DND-41 (cell line): ENCODE results near the gene ATP5PO.

Experiments
- ATAC-seq: fragments of 200-7000 bp; cut with Tn5 transposase; 3 replicates; pipeline ENCODE4 v1.9.1; 2021; ENCODE audit warnings: low read depth; ENCODE audit not compliant: insufficient read depth
- DNase-seq: peaks from one replicate; pipeline ENCODE4 v3.0.0-alpha.2; 2020
- H2AFZ ChIP-seq: 2 replicates; pipeline ENCODE4 v1.6.0; 2012; ENCODE audit warnings: low read depth, low read length
- H3K27ac ChIP-seq: 2 replicates; pipeline ENCODE4 v1.5.1; 2012; ENCODE audit warnings: low read length, inconsistent platforms
- H3K27me3 ChIP-seq: fragments of 200-600 bp; sonication (generic); 2 replicates; pipeline ENCODE4 v1.6.0; 2012; ENCODE audit warnings: low read length, mild to moderate bottlenecking, inconsistent platforms; ENCODE audit not compliant: insufficient read depth, poor library complexity
- H3K36me3 ChIP-seq: 2 replicates; pipeline ENCODE4 v1.5.1; 2012; ENCODE audit warnings: low read length, inconsistent platforms; ENCODE audit not compliant: insufficient read depth
- H3K4me1 ChIP-seq: 2 replicates; pipeline ENCODE4 v1.5.1; 2012; ENCODE audit warnings: mild to moderate bottlenecking, low read length; ENCODE audit not compliant: insufficient read depth
- H3K4me2 ChIP-seq: 2 replicates; pipeline ENCODE4 v1.6.0; 2012; ENCODE audit warnings: mild to moderate bottlenecking, moderate library complexity, low read length, inconsistent platforms; ENCODE audit not compliant: insufficient read depth
- H3K4me3 ChIP-seq, 2 experiments: fragments of 200-600 bp in 1 of 2; shearing (Covaris generic) in 1 of 2; 2 replicates each; pipeline ENCODE4 v1.5.1; 2012 to 2016; ENCODE audit warnings: inconsistent platforms in 2 of 2, low read length in 2 of 2, mild to moderate bottlenecking in 2 of 2, low read depth in 1 of 2, moderate library complexity in 1 of 2
- H3K79me2 ChIP-seq: 2 replicates; pipeline ENCODE4 v1.6.0; 2012; ENCODE audit warnings: low read length, inconsistent platforms; ENCODE audit not compliant: insufficient read depth
- H3K9ac ChIP-seq: 2 replicates; pipeline ENCODE4 v1.6.0; 2012; ENCODE audit warnings: low read depth, mild to moderate bottlenecking, inconsistent platforms, low read length, moderate library complexity
- H3K9me3 ChIP-seq: 2 replicates; pipeline ENCODE4 v1.5.1; 2012; ENCODE audit warnings: low read length, moderate library complexity, mild to moderate bottlenecking, inconsistent platforms; ENCODE audit not compliant: insufficient read depth, severe bottlenecking
- H4K20me1 ChIP-seq: 2 replicates; pipeline ENCODE4 v1.6.0; 2012; ENCODE audit warnings: low read length; ENCODE audit not compliant: insufficient read depth
- EZH2 ChIP-seq: IDR thresholded peaks from 3 replicates; pipeline ENCODE4 v1.6.1; 2012; ENCODE audit warnings: borderline replicate concordance, low read depth, mild to moderate bottlenecking, moderate library complexity, low read length, inconsistent platforms; ENCODE audit not compliant: severe bottlenecking
- TF ChIP-seq, protein P1 (sequence below): IDR thresholded peaks from 2 replicates; pipeline ENCODE4 v1.5.1; 2012; ENCODE audit warnings: borderline replicate concordance, low read length, moderate library complexity, mild to moderate bottlenecking; ENCODE audit not compliant: poor library complexity, severe bottlenecking; ENCODE audit errors: extremely low read depth

The ATP5PO gene

DNA sequence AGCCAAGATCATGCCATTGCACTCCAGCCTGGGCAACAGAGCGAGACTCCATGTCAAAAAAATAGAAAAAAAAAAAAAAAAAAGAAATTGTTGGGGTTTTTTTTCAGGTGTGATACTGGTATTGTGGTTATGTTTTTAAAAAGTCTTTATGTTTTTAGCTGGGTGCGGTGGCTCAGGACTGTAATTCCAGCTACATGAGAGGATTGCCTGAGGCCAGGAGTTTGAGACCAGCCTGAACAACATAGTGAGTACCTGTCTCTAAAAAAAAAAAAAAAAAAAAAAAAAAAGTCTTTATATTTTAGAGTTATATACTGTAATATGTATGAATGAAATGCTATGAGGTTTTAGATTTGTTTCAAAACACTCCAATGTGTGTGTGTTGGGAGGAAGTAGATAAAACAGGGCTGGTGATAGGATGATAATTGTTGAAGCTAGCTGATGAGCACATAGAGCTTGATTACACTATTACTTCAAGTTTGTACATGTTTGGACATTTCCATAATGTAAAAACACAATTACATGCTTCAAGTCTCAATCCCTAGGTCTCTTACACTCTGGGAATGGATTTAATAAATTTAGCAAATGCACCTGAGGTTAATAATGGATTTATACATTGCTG lies 30.2 kb upstream of the ATP5PO start:
- H4K20me1 ChIP-seq = no peaks in the 10 kb centered on the region
- H3K9ac ChIP-seq = no peak overlapping the region
- ATAC-seq = no peak
- no peaks in the 10 kb centered on the region for H3K9me3 ChIP-seq
- no peak overlapping the region for H3K4me3 ChIP-seq
- peaks cover 56% of the 10 kb centered on the region for H3K79me2 ChIP-seq
- no peak for DNase-seq
- H3K27me3 ChIP-seq = no peaks in the 10 kb centered on the region
- TF ChIP-seq, protein P1, sequence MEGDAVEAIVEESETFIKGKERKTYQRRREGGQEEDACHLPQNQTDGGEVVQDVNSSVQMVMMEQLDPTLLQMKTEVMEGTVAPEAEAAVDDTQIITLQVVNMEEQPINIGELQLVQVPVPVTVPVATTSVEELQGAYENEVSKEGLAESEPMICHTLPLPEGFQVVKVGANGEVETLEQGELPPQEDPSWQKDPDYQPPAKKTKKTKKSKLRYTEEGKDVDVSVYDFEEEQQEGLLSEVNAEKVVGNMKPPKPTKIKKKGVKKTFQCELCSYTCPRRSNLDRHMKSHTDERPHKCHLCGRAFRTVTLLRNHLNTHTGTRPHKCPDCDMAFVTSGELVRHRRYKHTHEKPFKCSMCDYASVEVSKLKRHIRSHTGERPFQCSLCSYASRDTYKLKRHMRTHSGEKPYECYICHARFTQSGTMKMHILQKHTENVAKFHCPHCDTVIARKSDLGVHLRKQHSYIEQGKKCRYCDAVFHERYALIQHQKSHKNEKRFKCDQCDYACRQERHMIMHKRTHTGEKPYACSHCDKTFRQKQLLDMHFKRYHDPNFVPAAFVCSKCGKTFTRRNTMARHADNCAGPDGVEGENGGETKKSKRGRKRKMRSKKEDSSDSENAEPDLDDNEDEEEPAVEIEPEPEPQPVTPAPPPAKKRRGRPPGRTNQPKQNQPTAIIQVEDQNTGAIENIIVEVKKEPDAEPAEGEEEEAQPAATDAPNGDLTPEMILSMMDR = no peak
- TF ChIP-seq EZH2 = no peak
- H3K36me3 ChIP-seq = peaks cover 16% of the 10 kb centered on the region
- no peak overlapping the region for H2AFZ ChIP-seq
- H3K4me2 ChIP-seq = no peak overlapping the region
- peaks cover 61% of the 10 kb centered on the region for H3K4me1 ChIP-seq
- H3K27ac ChIP-seq = peak overlapping the region; percentile 65

DNA sequence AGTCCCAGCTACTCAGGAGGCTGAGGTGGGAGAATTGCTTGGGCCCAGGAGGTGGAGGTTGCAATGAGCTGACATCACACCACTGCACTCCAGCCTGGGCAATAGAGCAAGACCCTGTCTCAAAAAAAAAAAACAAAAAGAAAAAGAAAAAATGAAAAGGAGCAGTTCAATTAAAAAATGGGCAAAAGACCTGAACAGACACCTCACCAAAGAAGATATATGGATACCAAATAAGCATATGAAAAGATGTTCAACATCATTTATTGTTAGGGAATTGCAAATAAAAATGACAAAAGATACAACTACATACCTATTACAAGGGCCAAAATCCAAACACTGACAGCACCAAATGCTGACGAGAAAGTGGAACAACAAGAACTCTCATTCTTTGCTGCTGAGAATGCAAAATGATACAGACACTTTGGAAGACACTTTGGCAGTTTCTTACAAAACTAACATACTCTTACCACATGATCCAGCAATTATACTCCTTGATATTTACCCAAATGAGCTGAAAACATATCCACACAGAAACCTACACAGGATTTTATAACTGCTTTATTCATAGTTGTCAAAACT lies 28.7 kb upstream of the ATP5PO start:
- Histone ChIP-seq H2AFZ (no peak overlapping the region), H3K4me1 (peaks cover 50% of the 10 kb centered on the region), H3K9me3 (no peaks in the 10 kb centered on the region), H3K36me3 (peaks cover 25% of the 10 kb centered on the region), H3K27me3 (no peaks in the 10 kb centered on the region), H3K4me3 (no peak overlapping the region), H3K79me2 (peaks cover 60% of the 10 kb centered on the region), H3K27ac (peak overlapping the region; percentile 42; the same call in 1 of the 2 replicates), H4K20me1 (no peaks in the 10 kb centered on the region), H3K9ac (no peak overlapping the region), H3K4me2 (no peak overlapping the region)
- TF ChIP-seq, protein P1 = no peak
- no peak for TF ChIP-seq EZH2
- ATAC-seq (no peak), DNase-seq (no peak)

DNA sequence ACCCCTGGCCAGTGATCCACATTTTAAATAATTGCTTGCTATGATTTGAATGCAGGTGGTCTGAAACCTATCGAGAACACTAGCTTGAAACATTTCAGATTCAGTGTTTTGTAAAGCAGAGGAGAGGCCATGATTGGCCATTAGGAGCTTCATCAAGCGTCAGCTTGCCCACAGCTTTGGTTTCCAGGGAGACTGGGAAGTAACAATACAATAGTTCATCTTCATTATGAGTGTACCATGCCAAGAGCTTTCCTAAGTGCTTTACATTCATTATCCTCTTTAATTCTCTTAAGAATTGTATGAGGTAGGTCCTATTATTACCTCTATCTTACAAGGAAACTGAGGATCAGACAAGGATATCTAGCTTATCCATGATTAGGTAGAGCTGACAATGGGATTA lies 27.7 kb upstream of the ATP5PO start:
- H3K27ac ChIP-seq = peak overlapping the region; percentile 21; the same call in 1 of the 2 replicates
- H3K4me3 ChIP-seq = no peak overlapping the region
- TF ChIP-seq, protein P1 = no peak
- TF ChIP-seq EZH2 = no peak
- H3K36me3 ChIP-seq = peaks cover 32% of the 10 kb centered on the region
- H3K4me2 ChIP-seq = no peak overlapping the region
- no peaks in the 10 kb centered on the region for H4K20me1 ChIP-seq
- H2AFZ ChIP-seq = no peak overlapping the region
- DNase-seq (no peak), ATAC-seq (no peak)
- H3K4me1 ChIP-seq = peaks cover 41% of the 10 kb centered on the region
- H3K9ac ChIP-seq = no peak overlapping the region
- H3K79me2 ChIP-seq = peaks cover 66% of the 10 kb centered on the region
- no peaks in the 10 kb centered on the region for H3K9me3 ChIP-seq
- H3K27me3 ChIP-seq = no peaks in the 10 kb centered on the region
